ENCODE measurements around the gene ACSS1.

The ACSS1 gene

DNA sequence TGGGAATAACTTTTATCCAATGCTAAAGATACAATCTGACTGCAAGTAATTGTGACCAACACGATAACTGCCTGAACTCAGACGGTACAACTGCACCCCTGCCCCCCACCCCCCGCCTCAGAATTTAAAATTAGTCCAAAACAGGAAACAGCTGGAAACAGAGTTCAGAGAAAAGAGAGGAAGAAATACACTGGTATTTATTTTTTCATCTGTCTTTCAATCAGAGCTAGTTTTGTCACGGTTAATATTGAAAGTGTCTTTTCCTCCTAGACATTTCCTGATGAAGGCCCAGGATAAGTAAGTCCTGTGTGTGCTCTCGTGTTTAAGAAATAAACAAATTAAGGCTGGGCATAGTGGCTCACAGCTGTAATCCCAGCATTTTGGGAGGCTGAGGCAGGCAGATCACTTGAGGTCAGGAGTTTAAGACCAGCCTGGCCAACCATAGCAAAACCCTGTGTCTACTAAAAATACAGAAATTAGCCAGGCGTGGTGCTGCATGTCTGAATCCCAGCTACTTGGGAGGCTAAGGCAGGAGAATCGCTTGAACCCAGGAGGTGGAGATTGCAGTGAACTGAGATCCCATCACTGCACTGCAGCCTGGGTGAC, 21.5 kb downstream of the ACSS1 start:
- TF ChIP-seq, protein P1, sequence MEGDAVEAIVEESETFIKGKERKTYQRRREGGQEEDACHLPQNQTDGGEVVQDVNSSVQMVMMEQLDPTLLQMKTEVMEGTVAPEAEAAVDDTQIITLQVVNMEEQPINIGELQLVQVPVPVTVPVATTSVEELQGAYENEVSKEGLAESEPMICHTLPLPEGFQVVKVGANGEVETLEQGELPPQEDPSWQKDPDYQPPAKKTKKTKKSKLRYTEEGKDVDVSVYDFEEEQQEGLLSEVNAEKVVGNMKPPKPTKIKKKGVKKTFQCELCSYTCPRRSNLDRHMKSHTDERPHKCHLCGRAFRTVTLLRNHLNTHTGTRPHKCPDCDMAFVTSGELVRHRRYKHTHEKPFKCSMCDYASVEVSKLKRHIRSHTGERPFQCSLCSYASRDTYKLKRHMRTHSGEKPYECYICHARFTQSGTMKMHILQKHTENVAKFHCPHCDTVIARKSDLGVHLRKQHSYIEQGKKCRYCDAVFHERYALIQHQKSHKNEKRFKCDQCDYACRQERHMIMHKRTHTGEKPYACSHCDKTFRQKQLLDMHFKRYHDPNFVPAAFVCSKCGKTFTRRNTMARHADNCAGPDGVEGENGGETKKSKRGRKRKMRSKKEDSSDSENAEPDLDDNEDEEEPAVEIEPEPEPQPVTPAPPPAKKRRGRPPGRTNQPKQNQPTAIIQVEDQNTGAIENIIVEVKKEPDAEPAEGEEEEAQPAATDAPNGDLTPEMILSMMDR (conservative IDR thresholded peaks at IDR 0.05; ENCODE audit: low read depth, low read length), result no peak
- H3K4me3 ChIP-seq (ENCODE audit: low read depth, low read length), result no peak overlapping the region
- no peak for DNase-seq (ENCODE audit: low read depth)

DNA sequence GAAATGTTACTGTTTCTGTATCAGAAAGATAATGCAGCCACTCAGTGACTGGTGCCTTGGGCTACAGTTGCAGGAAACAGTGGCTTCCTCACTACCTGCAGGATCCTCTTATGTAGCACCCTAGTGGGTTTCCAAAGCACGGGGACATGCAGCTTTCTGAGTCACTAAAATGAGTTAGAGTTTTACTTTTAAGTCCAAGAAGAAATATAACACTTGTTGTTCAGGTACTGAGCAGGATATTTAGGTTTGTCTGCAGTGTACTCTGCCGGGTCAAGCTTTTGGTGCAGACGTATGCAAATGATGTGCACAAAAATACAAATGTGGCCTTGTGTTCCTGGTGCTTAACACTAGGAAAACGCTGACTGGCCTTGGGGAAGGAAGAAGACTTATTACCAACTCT, 22.0 kb downstream of the ACSS1 start:
- H3K4me3 ChIP-seq (ENCODE audit: low read depth, low read length), result no peak overlapping the region
- no peak for DNase-seq (ENCODE audit: low read depth)
- TF ChIP-seq, protein P1 (conservative IDR thresholded peaks at IDR 0.05; ENCODE audit: low read depth, low read length), result no peak

DNA sequence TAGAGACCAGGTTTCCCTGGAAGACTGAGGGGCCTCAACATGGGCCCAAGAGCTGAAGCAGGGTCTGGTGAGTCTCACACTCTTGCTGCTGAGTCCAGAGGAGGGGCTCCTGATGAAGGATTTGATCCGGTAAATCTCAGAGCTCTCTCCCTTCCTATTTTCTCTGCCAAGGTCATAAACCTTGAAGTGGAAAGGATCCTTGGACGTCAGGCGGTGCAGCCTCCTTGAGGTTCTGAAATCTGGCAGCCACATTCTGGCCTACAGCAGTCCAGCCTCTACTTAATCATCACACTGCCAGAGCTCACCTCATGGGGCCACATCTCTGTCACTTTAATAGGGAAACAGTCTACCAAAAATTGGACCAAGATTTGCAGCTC, 24.0 kb downstream of the ACSS1 start:
- no peak for DNase-seq (ENCODE audit: low read depth)
- no peak overlapping the region for H3K4me3 ChIP-seq (ENCODE audit: low read depth, low read length)
- TF ChIP-seq, protein P1 (conservative IDR thresholded peaks at IDR 0.05; ENCODE audit: low read depth, low read length), result no peak

DNA sequence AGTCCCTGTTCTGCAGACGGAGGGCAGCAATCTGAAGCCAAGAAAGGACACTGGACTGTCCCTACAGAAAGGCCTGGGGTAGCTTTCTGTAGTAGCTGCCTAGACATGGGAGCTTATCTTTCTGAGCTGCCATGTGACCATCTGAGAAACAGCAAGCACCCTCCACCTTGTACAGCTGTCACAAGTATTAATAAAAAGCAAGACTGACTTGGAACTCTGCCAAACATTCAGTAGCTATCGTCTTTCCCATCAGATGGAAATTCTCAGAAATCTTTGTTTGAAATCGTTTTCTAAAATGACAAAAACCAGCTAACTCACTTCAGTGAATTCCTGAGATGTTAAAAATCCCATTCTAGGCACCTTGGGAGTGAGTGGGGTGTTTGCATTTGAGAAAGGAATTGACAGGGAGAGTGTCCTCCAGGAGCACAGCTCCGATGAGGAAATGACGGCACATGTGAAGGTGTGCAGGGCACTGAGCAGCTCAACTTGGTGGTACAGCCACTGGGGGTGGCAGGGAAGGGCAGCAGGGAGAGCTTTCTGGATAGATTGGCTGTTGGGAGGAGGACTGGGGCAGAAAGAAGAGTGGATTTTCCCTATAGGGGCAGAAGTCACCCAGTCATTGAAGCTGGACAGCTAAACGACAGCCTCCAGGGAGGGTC, 24.5 kb downstream of the ACSS1 start:
- TF ChIP-seq, protein P1 (conservative IDR thresholded peaks at IDR 0.05; ENCODE audit: low read depth, low read length), result no peak
- H3K4me3 ChIP-seq (ENCODE audit: low read depth, low read length), result no peak overlapping the region
- peak; percentile 27 for DNase-seq (ENCODE audit: low read depth)

DNA sequence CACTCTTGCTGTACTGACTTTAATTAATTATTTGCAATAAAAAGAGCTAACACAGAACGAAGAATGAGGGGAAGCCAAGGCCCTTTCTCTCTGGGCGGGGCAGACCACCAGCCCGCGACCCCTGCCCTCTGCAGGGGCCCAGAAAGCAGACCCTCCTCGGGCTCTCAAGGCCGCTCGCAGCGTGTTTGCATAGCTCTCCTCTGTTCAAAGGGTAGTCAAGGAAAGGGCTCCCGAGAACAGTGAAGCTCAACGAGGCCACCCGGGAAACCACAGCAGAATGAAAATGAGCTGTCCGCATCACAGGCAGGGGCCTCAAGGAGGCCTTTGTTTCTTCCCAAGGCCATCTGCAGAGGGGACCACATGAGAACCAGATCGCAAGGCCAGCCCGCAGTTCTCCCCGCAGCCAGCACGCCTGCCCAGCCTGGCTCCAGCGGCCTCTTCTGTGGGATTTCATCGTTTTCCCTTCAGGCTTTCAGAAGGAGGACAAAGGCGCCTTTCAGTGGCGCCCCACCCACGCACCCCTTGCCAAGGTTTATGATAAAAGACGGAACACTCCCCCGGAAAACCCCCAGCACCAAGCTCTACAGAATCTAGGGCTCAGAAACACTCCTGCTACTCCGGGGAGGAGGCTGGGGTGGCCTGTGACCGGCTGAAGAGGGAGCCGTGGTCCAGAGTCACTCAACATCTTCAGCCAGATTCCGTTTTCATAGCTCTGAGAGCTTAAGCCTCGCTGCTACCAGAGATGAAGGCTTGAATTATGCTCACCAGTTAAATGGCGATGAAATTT, 25.3 kb downstream of the ACSS1 start:
- no peak overlapping the region for H3K4me3 ChIP-seq (ENCODE audit: low read depth, low read length)
- no peak for DNase-seq (ENCODE audit: low read depth)
- TF ChIP-seq, protein P1 (conservative IDR thresholded peaks at IDR 0.05; ENCODE audit: low read depth, low read length), result no peak

DNA sequence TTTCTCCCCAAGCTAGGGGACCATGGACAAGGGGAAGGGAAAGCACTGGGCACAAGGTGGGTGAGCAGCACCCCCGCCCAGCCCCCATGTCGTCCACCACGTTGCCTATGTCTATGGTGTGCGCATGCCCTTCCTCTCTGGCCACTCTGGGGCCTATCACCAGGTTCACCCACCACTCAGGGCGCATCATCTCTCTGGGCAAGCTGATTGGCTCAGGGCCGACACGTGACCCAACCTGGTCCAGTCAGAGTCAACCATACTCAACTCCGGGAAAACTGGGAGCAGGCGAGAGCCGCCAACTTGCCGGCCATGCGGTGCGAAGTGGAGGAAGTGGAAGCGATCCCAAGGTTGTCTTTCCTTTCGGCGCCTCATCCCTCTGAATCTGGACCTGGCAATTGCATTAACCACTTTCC, 25.9 kb downstream of the ACSS1 start:
- DNase-seq (ENCODE audit: low read depth), result no peak
- TF ChIP-seq, protein P1 (conservative IDR thresholded peaks at IDR 0.05; ENCODE audit: low read depth, low read length), result no peak
- no peak overlapping the region for H3K4me3 ChIP-seq (ENCODE audit: low read depth, low read length)

All from choroid plexus epithelial cell (primary cell).